Ishikawa (cell line): ENCODE measurements around the gene LILRA2.

ENCODE experiments used
- CEBPB ChIP-seq: IDR thresholded peaks from 2 replicates; pipeline ENCODE4 v1.6.1; 2012
- CREB1 ChIP-seq: IDR thresholded peaks from 2 replicates; pipeline ENCODE4 v1.6.1; 2012; ENCODE audit warnings: low read depth
- EGR1 ChIP-seq: IDR thresholded peaks from 2 replicates; pipeline ENCODE4 v1.6.1; 2012
- EP300 ChIP-seq: IDR thresholded peaks from 2 replicates; pipeline ENCODE4 v1.6.1; 2012; ENCODE audit warnings: borderline replicate concordance
- FOXM1 ChIP-seq: IDR thresholded peaks from 2 replicates; pipeline ENCODE4 v1.6.1; 2012; ENCODE audit warnings: low read depth, borderline replicate concordance
- NFIC ChIP-seq: IDR thresholded peaks from 2 replicates; pipeline ENCODE4 v1.6.1; 2012
- RAD21 ChIP-seq: IDR thresholded peaks from 2 replicates; pipeline ENCODE4 v1.6.1; 2012; ENCODE audit warnings: low read depth
- TAF1 ChIP-seq: IDR thresholded peaks from 2 replicates; pipeline ENCODE4 v1.6.1; 2012; ENCODE audit warnings: low read depth, mild to moderate bottlenecking
- TCF12 ChIP-seq: IDR thresholded peaks from 2 replicates; pipeline ENCODE4 v1.6.1; 2012; ENCODE audit warnings: low read depth
- TEAD4 ChIP-seq: IDR thresholded peaks from 2 replicates; pipeline ENCODE4 v1.6.1; 2012
- YY1 ChIP-seq: IDR thresholded peaks from 2 replicates; pipeline ENCODE4 v1.6.1; 2012; ENCODE audit warnings: low read depth
- ZBTB7A ChIP-seq: IDR thresholded peaks from 2 replicates; pipeline ENCODE4 v1.6.1; 2012; ENCODE audit warnings: low read depth
- TF ChIP-seq, protein P1 (sequence below): IDR thresholded peaks from 2 replicates; pipeline ENCODE4 v1.6.1; 2012
- TF ChIP-seq, protein P2 (sequence below): IDR thresholded peaks from 2 replicates; pipeline ENCODE4 v1.6.1; 2012; ENCODE audit warnings: low read depth, mild to moderate bottlenecking
- TF ChIP-seq, protein P3 (sequence below): IDR thresholded peaks from 2 replicates; pipeline ENCODE4 v1.6.1; 2012

Gene LILRA2

DNA sequence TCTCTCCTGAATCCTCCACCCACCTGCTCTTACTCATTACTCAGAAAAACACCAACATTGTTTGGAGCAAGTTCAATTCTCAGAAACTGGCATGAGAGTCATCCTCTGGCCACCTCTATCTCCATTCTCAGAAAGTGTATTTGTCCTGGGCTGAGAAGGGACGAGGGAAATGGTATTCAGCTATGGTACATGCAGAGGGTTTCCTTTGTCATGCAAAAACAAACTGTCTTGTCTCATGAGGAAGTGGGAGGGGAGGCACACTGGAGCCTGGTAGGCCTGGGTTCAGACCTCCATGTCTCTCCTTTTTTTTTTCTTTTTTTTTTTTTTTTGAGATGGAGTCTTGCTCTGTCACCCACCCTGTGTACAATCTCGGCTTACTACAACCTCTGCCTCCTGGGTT, 31.9 kb upstream of the LILRA2 start:
- TF ChIP-seq NFIC: no peak
- TF ChIP-seq, protein P1, sequence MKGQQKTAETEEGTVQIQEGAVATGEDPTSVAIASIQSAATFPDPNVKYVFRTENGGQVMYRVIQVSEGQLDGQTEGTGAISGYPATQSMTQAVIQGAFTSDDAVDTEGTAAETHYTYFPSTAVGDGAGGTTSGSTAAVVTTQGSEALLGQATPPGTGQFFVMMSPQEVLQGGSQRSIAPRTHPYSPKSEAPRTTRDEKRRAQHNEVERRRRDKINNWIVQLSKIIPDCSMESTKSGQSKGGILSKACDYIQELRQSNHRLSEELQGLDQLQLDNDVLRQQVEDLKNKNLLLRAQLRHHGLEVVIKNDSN: no peak
- no peak for TF ChIP-seq EP300
- no peak for TF ChIP-seq FOXM1
- no peak for TF ChIP-seq CREB1

DNA sequence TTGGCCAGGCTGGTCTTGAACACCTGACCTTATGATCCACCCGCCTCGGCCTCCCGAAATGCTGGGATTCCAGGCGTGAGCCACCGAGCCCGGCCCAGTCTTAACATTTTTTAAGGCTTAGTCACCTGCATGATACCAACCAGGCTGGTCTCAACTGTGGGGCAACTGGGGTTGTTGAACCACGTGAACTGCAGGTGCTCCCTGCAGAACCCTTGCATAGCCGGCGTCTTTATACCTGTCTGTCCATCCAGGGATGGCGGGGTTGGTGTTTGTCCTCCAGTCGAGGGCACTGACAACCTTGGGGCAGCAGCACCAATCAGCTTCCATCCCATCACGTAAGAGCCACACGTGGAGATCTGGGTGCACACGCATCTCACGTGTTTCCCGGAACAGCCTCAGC, 24.8 kb upstream of the LILRA2 start:
- TF ChIP-seq CEBPB: no peak
- TF ChIP-seq NFIC: no peak
- no peak for TF ChIP-seq FOXM1
- no peak for TF ChIP-seq EP300
- no peak for TF ChIP-seq EGR1
- TF ChIP-seq TCF12: no peak
- no peak for TF ChIP-seq TAF1
- no peak for TF ChIP-seq ZBTB7A
- TF ChIP-seq TEAD4: no peak
- TF ChIP-seq, protein P2, sequence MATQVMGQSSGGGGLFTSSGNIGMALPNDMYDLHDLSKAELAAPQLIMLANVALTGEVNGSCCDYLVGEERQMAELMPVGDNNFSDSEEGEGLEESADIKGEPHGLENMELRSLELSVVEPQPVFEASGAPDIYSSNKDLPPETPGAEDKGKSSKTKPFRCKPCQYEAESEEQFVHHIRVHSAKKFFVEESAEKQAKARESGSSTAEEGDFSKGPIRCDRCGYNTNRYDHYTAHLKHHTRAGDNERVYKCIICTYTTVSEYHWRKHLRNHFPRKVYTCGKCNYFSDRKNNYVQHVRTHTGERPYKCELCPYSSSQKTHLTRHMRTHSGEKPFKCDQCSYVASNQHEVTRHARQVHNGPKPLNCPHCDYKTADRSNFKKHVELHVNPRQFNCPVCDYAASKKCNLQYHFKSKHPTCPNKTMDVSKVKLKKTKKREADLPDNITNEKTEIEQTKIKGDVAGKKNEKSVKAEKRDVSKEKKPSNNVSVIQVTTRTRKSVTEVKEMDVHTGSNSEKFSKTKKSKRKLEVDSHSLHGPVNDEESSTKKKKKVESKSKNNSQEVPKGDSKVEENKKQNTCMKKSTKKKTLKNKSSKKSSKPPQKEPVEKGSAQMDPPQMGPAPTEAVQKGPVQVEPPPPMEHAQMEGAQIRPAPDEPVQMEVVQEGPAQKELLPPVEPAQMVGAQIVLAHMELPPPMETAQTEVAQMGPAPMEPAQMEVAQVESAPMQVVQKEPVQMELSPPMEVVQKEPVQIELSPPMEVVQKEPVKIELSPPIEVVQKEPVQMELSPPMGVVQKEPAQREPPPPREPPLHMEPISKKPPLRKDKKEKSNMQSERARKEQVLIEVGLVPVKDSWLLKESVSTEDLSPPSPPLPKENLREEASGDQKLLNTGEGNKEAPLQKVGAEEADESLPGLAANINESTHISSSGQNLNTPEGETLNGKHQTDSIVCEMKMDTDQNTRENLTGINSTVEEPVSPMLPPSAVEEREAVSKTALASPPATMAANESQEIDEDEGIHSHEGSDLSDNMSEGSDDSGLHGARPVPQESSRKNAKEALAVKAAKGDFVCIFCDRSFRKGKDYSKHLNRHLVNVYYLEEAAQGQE: no peak
- TF ChIP-seq CREB1: no peak
- TF ChIP-seq YY1: no peak
- TF ChIP-seq, protein P3, sequence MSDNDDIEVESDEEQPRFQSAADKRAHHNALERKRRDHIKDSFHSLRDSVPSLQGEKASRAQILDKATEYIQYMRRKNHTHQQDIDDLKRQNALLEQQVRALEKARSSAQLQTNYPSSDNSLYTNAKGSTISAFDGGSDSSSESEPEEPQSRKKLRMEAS: no peak
- TF ChIP-seq, protein P1: no peak
- no peak for TF ChIP-seq RAD21

DNA sequence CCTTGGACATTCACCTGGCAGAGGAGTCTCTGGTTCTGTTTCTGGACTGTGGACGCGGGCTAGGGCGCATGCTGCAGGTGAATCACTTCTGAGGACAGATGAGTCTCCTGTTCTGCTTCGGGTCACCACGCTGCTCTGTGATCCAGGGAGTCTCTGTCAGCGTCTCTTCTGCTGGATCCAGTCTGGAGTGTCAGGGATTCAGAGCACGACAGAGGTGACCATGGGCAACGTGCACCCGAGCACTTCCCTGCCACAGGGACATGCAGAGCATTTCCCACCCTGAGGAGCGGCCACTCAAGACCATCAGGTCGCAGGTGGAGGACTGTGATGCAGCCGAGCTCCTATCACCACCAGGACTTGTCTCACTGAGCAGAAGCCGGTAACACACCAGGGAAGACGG, 24.4 kb upstream of the LILRA2 start:
- no peak for TF ChIP-seq YY1
- TF ChIP-seq, protein P3: no peak
- TF ChIP-seq NFIC: no peak
- TF ChIP-seq EP300: no peak
- TF ChIP-seq, protein P2: no peak
- no peak for TF ChIP-seq FOXM1
- no peak for TF ChIP-seq RAD21
- TF ChIP-seq TCF12: no peak
- TF ChIP-seq, protein P1: no peak
- no peak for TF ChIP-seq EGR1
- TF ChIP-seq TEAD4: no peak
- no peak for TF ChIP-seq TAF1
- no peak for TF ChIP-seq CREB1
- no peak for TF ChIP-seq CEBPB
- TF ChIP-seq ZBTB7A: no peak

DNA sequence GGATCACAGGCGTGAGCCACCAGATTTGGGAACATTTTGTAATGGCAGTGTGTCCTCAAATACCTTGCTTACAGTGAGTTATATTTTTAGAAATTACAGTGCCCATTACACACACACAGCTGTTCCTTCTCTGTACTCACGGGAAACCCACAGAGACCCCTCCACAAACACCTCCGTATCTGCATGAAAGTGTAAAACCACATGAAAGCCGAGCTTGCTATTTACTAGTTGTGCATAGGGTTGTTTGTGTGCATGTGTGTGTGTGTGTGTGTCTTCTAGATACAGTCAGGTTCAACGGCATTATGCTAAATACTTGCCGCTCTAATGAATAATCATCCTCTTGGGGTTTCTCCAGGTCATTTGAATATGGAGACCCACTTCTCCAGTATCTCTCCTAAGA, 22.3 kb upstream of the LILRA2 start:
- no peak for TF ChIP-seq CEBPB
- TF ChIP-seq, protein P2: no peak
